HG02840 (cell line): ENCODE measurements around the gene TMED1.

Source experiments
- ATAC-seq: cut with Tn5 transposase; IDR thresholded peaks from one replicate; pipeline ENCODE4 v1.9.1; 2021; ENCODE audit warnings: mild to moderate bottlenecking, moderate library complexity, moderate number of reproducible peaks; ENCODE audit not compliant: unreplicated experiment, low FRiP score

The TMED1 gene

GRCh38 chr19:10812902-10813404 lies 23.1 kb downstream of the TMED1 start:
- no peak for ATAC-seq

DNA sequence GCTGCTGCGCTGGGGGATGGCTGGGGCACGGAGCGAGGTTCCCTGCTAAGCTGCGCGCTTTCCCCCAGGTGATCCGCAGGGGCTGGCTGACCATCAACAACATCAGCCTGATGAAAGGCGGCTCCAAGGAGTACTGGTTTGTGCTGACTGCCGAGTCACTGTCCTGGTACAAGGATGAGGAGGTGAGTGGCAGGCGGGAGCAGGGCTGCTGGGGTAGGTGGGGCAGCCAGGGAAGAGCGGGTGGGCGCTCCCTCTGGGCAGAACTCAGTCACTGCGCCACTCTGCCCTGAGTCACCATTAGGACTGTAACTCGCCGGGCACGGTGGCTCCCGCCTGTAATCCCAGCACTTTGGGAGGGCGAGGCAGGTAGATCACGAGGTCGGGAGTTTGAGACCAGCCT lies 23.8 kb downstream of the TMED1 start:
- ATAC-seq, result no peak

- no peak for ATAC-seq
Measured at GRCh38 chr19:10811391-10812111, 24.5 kb downstream of the TMED1 start.

DNA sequence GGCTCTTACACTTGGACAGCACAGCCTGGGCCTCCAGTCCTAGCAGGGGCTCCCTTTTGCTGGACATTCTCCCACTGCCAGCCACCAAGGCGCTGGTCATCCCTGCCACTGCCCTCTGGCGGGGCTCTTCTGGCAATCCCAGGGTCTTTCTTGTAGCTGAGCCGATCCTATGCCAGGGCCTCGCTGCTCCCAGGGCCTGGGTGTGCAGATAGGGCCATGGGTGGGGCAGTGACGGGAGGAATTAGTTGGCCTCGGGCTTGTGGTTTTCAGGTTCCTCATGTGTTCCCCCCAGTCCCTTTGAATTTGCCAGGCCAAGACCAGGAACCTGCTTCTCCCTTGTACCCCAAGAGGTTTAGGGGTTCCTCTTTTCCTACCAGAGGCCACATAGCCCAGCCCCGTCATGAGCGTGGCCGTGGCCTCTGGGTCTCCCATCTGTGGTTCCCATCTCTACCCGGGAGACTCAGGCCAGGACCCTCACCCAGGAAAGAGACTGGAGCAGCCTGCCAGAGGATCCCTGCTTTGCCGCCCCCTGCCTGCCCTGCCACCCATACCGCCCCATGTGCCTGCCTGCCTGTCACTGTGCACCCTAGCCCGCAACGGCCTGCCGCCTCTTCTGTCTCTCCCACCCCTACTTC lies 26.2 kb downstream of the TMED1 start:
- ATAC-seq, result no peak

DNA sequence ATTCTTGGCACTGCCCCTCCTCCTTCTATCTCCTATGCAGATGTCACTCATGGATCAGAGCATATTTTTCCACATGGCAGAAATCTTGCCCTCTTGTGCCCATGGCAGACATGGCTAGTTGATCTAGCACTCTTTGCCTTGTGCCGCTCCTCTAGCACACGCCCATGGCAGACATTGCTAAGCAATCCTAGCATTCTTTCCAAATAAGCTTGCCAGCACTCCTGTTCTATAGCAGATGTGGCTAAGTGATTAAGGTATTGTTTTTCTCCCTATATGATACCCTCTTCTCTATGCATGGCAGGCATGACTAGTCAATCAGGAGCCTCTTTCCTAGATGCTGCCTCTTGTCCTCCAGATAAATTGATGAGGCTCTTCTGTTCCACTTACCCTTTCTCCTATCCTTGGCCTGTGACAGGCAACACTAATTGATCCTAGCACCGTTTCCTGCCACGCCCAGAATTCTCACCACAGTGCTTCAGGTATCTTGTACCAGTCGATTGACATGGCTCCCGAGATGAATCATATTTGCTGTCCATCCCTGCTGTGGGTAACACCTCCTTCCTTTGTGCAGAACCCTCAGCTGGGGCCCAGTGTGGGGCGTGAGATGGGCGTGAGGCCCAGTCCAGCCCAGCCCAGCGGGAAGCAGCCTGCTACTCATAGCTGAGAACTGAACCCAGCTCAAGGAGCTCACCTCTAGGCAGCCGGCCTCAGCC lies 26.9 kb downstream of the TMED1 start:
- ATAC-seq, result no peak

DNA sequence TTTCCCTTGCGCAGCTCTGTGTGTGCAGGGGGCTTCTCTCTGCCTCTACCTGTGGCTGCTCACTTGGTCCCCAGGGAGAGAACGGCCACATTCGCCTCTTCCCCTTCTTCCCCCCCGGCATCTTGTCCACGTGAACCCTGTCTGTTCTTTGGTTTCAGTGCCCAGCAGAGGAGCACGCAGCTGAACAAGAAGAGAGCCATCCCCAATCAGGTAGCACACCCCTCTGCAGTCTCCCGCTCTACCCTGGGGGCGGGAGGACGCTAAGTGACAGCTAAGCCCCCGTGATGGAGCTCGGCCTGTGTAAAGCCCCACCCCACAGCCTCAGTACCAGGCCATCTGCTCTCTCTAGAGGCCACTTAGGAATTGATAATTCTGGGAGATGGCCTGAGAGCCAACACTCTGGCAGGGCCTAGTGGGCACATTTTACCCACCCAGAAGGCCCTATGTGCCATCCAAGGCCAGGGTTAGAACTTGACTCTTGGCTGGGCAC lies 30.2 kb downstream of the TMED1 start:
- no peak for ATAC-seq

DNA sequence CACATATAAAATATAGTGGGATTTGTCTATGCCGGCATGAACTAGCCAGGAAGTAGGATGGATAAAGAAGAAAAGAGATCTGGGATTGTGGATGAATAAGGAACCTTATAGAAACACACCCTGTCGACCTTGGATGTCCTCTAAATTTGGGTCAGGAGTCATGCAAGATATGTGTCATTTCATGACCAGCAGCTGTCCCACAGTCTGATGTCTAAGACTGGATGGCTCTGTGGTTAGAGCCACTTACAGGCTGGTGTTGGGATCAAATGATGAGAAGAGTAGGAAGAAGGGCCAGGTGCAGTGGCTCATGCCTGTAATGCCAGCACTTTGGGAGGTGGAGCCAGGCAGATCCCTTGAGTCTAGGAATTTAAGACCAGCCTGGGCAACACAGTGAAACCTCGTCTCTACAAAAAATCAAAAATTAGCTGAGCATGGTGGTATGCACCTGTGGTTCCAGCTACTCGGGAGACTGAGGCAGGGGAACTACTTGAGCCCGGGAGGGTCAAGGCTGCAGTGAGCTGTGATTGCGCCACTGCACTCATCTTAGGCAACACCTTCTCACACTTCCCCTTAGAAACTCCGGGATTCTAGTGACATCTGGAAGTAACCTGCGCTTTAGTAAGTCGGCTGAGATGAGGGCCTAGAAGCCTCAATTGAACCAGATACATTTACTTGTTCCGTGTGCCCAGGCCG lies 30.8 kb downstream of the TMED1 start:
- no peak for ATAC-seq

GRCh38 chr19:10803252-10803651 lies 32.8 kb downstream of the TMED1 start:
- no peak for ATAC-seq

DNA sequence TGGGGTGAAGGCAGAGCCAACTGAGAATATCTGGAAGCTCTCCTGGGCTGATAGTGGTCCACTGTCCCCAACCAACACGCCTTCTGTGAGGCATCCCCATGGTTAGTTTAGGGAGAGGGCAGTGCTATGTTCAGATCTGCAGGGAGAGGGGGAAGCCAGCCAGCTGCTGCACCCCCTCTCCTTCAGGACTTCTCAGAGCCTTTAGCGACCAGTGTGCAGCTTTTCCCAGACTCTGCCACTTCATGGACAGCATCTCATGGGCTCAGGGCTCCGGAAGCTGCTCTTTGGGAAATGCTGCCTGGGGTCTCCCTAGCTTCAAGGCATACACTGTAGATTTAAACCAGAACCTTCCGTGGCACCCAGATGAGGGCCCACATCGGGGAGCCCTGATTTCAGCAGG lies 33.5 kb downstream of the TMED1 start:
- ATAC-seq, result no peak

GRCh38 chr19:10800488-10800887 lies 35.5 kb downstream of the TMED1 start:
- no peak for ATAC-seq

- no peak for ATAC-seq
Measured at GRCh38 chr19:10797541-10798256, 38.3 kb downstream of the TMED1 start.

GRCh38 chr19:10797078-10797477 lies 38.9 kb downstream of the TMED1 start:
- no peak for ATAC-seq

DNA sequence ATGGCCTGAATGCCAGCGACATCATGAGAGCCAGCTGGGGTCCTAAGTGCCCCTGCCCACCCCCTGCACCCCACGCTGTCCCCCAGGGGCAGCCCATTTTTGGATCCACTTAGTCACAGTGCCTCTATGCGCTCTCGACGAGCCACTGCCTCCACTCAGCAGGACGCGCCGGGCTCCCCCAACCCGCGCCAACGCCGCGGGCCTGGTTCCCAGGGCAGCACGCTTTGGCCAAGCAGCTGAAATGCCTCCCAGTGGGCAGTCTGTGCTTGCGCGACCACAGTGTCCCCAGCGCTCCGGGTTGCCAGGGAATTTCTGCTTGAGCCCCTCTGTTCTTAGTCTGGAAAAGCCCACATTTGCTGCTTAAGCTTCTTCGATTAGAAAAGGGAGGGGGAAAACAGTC lies 39.4 kb downstream of the TMED1 start:
- ATAC-seq, result no peak

DNA sequence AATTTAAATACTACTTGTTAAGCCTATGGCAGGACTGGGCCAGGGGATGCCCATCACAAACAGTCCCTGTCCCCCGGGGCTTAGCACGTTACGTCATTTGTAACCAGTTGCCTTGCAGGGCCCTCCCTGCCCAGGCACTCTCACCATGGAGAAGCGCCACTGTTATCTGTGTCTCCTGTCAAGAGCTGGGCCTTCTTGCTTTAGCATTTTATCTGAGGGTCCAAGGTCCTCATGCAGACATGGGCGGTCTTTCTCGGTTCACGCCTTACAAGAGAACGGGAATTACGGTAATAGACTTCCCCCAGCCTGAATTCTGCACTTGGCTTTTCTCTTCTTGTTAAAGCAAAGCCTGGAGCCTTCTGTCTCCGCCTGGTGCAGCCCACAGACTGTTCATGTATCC lies 46.1 kb downstream of the TMED1 start:
- ATAC-seq, result no peak

DNA sequence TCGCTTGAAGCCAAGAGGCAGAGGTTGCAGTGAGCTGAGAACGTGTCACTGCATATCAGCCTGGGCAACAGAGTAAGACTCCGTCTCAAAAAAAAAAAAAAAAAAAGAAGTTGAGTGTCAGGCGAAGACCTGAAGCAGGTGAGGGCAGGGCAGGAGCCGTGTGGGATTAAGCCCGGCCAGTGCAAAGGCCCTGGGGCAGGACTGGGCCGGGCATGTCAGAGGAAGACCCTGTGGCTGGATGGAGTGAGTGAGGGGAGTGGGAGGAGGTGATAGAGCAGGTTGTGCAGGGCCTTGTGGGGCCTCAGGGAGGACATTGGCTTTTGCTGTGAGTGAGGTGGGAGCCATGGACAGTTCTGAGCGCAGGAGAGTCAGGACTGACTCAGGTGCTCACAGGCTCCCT lies 47.9 kb downstream of the TMED1 start:
- ATAC-seq, result no peak

DNA sequence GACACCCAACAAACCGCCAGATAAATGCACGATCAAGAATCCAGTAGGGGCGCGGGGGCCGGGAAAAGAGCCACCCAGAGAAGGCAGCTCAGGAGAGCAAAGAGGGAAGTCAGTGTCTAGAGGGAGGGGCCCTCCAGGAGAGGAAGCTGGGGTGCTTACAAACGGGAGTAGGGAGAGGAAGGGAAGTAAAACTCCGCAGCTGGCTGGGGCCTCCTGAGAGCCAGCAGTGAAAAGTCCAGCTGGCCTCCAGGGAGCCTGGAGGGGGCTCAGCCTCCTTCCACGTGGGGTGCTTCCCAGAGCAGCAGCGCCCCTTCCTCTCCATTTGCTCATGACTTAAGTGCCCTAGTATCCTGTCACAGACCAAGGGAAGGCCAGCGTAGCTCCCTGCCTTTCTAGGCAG lies 51.8 kb downstream of the TMED1 start:
- no peak for ATAC-seq

- no peak for ATAC-seq
Measured at GRCh38 chr19:10782795-10783194, 53.2 kb downstream of the TMED1 start.
